ENCODE data around the gene PGA5. TPM values are rescaled to one million over a fixed set of nuclear protein-coding genes. Genes with fewer than 3 reads are reported as not detected.
"Not testable (repeated sequence)": the region's sequence is repeated elsewhere in the genome, so short reads cannot be mapped to it uniquely, and the experiment has no call there.

Gene PGA5
- polyA plus RNA-seq, 1 donor (not counting 4 experiments of a cell fraction or from before 2014, with no cell fraction given), result not detected

DNA sequence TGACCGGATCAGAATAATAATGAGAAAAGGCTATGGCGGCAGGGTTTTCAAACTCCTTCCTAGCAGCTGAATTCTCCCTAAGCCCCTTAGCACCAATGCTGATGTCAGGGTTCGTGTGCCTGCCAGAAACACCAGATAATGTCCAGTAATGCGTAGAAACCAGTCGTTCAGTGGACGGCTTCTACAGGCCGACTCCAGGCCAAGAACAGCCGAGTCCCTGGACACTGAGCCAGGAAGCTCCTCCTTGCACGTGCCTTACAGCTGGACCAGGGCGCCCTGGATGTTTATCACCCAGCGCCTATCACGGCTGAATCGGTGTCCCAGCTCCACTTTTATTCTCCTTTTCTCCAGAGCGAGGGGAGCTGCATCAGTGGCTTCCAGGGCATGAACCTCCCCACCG, 28.8 kb upstream of the PGA5 start:
- H3K36me3 ChIP-seq (ENCODE audit: control insufficient read depth in 2 of 2, extremely low read depth in 1 of 2, insufficient read depth in 2 of 2, low read length in 2 of 2); H3K9ac ChIP-seq (ENCODE audit: control insufficient read depth, extremely low read depth, insufficient read depth, low read length); DNase-seq (ENCODE audit: low read depth, low spot score); H3K4me3 ChIP-seq (ENCODE audit: control insufficient read depth in 2 of 3, extremely low read depth in 1 of 3, insufficient read depth in 2 of 3, low read depth in 1 of 3, low read length in 3 of 3); H4K20me1 ChIP-seq (ENCODE audit: control insufficient read depth, extremely low read depth, insufficient read depth, low read length); H3K9me3 ChIP-seq (ENCODE audit: control insufficient read depth, low read depth, low read length); H3K27ac ChIP-seq (ENCODE audit: control insufficient read depth, insufficient read depth, low read length); H3K9me1 ChIP-seq (ENCODE audit: control insufficient read depth, extremely low read depth, insufficient read depth, low read length); FAIRE-seq; dilution Hi-C loops (cut with MboI; ENCODE audit: extremely low pct_ligation_motif_present, low sequenced_read_pairs); H3K79me2 ChIP-seq (ENCODE audit: control insufficient read depth, insufficient read depth, low read length); H3K27me3 ChIP-seq (ENCODE audit: control insufficient read depth, extremely low read depth, insufficient read depth, low read length); H2AFZ ChIP-seq (ENCODE audit: control insufficient read depth, low read length); H3K4me1 ChIP-seq (ENCODE audit: control insufficient read depth, extremely low read depth, insufficient read depth, low read length); H3K4me2 ChIP-seq (ENCODE audit: control insufficient read depth, extremely low read depth, insufficient read depth, low read depth, low read length): not testable (repeated sequence)

DNA sequence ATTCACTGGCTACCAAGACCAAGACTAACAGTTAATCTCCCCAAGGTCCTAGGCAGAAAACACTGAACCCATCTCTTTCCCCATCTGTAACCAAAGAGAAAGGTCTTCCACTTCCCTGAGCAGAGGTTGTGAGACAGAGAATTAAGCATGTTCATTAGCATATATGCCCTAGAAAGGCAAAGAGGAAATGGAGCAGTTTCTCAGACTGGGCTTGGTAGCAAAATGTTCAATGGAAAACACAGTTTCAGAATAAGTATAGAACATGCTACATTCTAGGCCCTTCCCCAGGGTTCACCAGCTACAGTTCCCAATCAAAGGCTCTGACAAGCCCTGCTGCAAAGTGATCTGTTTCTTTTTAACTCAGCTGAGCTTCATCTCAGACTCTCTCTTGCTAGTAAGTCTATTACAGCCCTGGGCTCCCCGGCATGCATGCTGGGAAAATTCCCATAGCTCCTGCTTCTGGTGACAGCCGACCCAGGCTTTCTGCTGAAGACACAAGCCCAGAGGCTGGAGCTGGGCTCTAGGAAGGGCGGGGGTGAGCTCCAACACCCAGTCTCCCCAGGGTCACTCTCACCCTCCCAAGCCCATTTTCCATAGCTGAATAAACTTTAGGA, 27.2 kb upstream of the PGA5 start:
- H3K4me2 ChIP-seq (ENCODE audit: control insufficient read depth, extremely low read depth, insufficient read depth, low read depth, low read length); H2AFZ ChIP-seq (ENCODE audit: control insufficient read depth, low read length); dilution Hi-C loops (cut with MboI; ENCODE audit: extremely low pct_ligation_motif_present, low sequenced_read_pairs); H3K4me1 ChIP-seq (ENCODE audit: control insufficient read depth, extremely low read depth, insufficient read depth, low read length); H3K27ac ChIP-seq (ENCODE audit: control insufficient read depth, insufficient read depth, low read length); H3K9me1 ChIP-seq (ENCODE audit: control insufficient read depth, extremely low read depth, insufficient read depth, low read length); H3K79me2 ChIP-seq (ENCODE audit: control insufficient read depth, insufficient read depth, low read length); H3K9me3 ChIP-seq (ENCODE audit: control insufficient read depth, low read depth, low read length); DNase-seq (ENCODE audit: low read depth, low spot score); FAIRE-seq; H3K27me3 ChIP-seq (ENCODE audit: control insufficient read depth, extremely low read depth, insufficient read depth, low read length); H3K9ac ChIP-seq (ENCODE audit: control insufficient read depth, extremely low read depth, insufficient read depth, low read length); H3K4me3 ChIP-seq (ENCODE audit: control insufficient read depth in 2 of 3, extremely low read depth in 1 of 3, insufficient read depth in 2 of 3, low read depth in 1 of 3, low read length in 3 of 3); H4K20me1 ChIP-seq (ENCODE audit: control insufficient read depth, extremely low read depth, insufficient read depth, low read length); H3K36me3 ChIP-seq (ENCODE audit: control insufficient read depth in 2 of 2, extremely low read depth in 1 of 2, insufficient read depth in 2 of 2, low read length in 2 of 2): not testable (repeated sequence)

DNA sequence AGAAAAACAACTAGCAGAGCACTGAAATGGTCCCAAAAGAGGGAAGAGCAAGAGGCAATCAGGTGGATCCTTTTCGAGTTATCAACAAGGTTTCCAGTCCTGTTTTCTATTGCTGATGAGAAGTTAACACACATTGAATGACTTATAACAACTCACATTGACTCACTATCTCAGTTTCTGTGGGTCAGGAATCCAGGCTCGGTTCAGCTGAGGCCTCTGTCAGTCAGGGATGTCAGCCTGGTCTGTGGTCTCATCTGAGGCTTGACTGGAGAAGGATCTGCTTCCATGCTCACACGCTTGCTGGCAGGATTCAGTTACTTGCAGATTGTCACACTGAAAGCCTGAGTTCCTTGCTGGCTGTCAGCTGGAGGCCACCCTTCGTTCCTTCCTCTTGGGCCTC, 22.7 kb upstream of the PGA5 start:
- DNase-seq (ENCODE audit: low read depth, low spot score); FAIRE-seq; H3K9ac ChIP-seq (ENCODE audit: control insufficient read depth, extremely low read depth, insufficient read depth, low read length); H3K27me3 ChIP-seq (ENCODE audit: control insufficient read depth, extremely low read depth, insufficient read depth, low read length); H3K4me1 ChIP-seq (ENCODE audit: control insufficient read depth, extremely low read depth, insufficient read depth, low read length); H3K36me3 ChIP-seq (ENCODE audit: control insufficient read depth in 2 of 2, extremely low read depth in 1 of 2, insufficient read depth in 2 of 2, low read length in 2 of 2); H3K9me1 ChIP-seq (ENCODE audit: control insufficient read depth, extremely low read depth, insufficient read depth, low read length); H3K79me2 ChIP-seq (ENCODE audit: control insufficient read depth, insufficient read depth, low read length); H2AFZ ChIP-seq (ENCODE audit: control insufficient read depth, low read length); H3K4me2 ChIP-seq (ENCODE audit: control insufficient read depth, extremely low read depth, insufficient read depth, low read depth, low read length); H3K9me3 ChIP-seq (ENCODE audit: control insufficient read depth, low read depth, low read length); H3K27ac ChIP-seq (ENCODE audit: control insufficient read depth, insufficient read depth, low read length); H3K4me3 ChIP-seq (ENCODE audit: control insufficient read depth in 2 of 3, extremely low read depth in 1 of 3, insufficient read depth in 2 of 3, low read depth in 1 of 3, low read length in 3 of 3); dilution Hi-C loops (cut with MboI; ENCODE audit: extremely low pct_ligation_motif_present, low sequenced_read_pairs); H4K20me1 ChIP-seq (ENCODE audit: control insufficient read depth, extremely low read depth, insufficient read depth, low read length): not testable (repeated sequence)

DNA sequence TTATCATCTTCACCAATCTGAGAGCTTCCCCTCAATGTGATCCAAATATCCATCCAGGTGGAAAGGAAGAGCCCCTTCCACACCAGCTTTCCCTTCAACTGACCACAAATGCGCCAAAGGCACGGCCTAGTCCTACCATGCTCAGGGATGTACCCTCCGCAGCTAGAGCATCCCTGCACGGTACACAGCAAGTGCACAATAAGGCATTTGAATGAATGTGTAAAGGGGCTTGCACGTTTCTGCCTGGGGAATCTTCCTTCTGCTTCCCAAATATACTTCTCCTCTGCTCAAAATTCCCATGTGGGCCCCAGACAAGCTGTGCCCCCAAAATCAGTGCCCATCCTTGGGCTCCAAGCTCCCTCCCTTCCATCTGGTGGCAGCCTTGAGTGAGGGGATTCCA, 22.0 kb upstream of the PGA5 start:
- H3K9ac ChIP-seq (ENCODE audit: control insufficient read depth, extremely low read depth, insufficient read depth, low read length); H3K9me3 ChIP-seq (ENCODE audit: control insufficient read depth, low read depth, low read length); H3K79me2 ChIP-seq (ENCODE audit: control insufficient read depth, insufficient read depth, low read length); H3K4me1 ChIP-seq (ENCODE audit: control insufficient read depth, extremely low read depth, insufficient read depth, low read length); H3K27me3 ChIP-seq (ENCODE audit: control insufficient read depth, extremely low read depth, insufficient read depth, low read length); H2AFZ ChIP-seq (ENCODE audit: control insufficient read depth, low read length); H3K27ac ChIP-seq (ENCODE audit: control insufficient read depth, insufficient read depth, low read length); FAIRE-seq; dilution Hi-C loops (cut with MboI; ENCODE audit: extremely low pct_ligation_motif_present, low sequenced_read_pairs); H3K4me3 ChIP-seq (ENCODE audit: control insufficient read depth in 2 of 3, extremely low read depth in 1 of 3, insufficient read depth in 2 of 3, low read depth in 1 of 3, low read length in 3 of 3); DNase-seq (ENCODE audit: low read depth, low spot score); H4K20me1 ChIP-seq (ENCODE audit: control insufficient read depth, extremely low read depth, insufficient read depth, low read length); H3K36me3 ChIP-seq (ENCODE audit: control insufficient read depth in 2 of 2, extremely low read depth in 1 of 2, insufficient read depth in 2 of 2, low read length in 2 of 2); H3K4me2 ChIP-seq (ENCODE audit: control insufficient read depth, extremely low read depth, insufficient read depth, low read depth, low read length); H3K9me1 ChIP-seq (ENCODE audit: control insufficient read depth, extremely low read depth, insufficient read depth, low read length): not testable (repeated sequence)

DNA sequence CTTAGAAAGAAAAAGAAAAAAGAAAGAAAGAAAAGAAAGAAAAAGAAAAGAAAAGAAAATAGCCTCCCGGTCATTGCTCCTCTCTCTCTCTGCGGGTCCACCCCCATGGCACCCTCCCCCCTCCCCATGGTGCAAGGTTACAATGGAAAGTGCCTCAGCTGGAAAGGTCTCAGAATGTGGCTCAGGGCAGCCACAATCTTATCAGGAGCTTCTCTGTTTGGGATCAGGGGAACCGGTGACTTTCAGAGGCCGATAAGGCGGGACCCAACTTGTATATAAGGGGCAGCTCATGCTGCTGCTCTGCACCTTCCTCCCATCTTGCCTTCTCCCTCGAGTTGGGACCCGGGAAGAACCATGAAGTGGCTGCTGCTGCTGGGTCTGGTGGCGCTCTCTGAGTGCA, 18.9 kb upstream of the PGA5 start, which contains the start of gene PGA4:
Gene PGA4, plus strand, starts transcription at position 301 of the 400 bp plus-strand sequence. Its CDS starts 54 bp downstream, at position 355.
- H3K9me3 ChIP-seq (ENCODE audit: control insufficient read depth, low read depth, low read length); H3K27ac ChIP-seq (ENCODE audit: control insufficient read depth, insufficient read depth, low read length); H3K9ac ChIP-seq (ENCODE audit: control insufficient read depth, extremely low read depth, insufficient read depth, low read length); H3K27me3 ChIP-seq (ENCODE audit: control insufficient read depth, extremely low read depth, insufficient read depth, low read length); H2AFZ ChIP-seq (ENCODE audit: control insufficient read depth, low read length); H3K4me3 ChIP-seq (ENCODE audit: control insufficient read depth in 2 of 3, extremely low read depth in 1 of 3, insufficient read depth in 2 of 3, low read depth in 1 of 3, low read length in 3 of 3); H3K79me2 ChIP-seq (ENCODE audit: control insufficient read depth, insufficient read depth, low read length); H3K9me1 ChIP-seq (ENCODE audit: control insufficient read depth, extremely low read depth, insufficient read depth, low read length); H3K4me1 ChIP-seq (ENCODE audit: control insufficient read depth, extremely low read depth, insufficient read depth, low read length); H3K4me2 ChIP-seq (ENCODE audit: control insufficient read depth, extremely low read depth, insufficient read depth, low read depth, low read length); H3K36me3 ChIP-seq (ENCODE audit: control insufficient read depth in 2 of 2, extremely low read depth in 1 of 2, insufficient read depth in 2 of 2, low read length in 2 of 2); DNase-seq (ENCODE audit: low read depth, low spot score); dilution Hi-C loops (cut with MboI; ENCODE audit: extremely low pct_ligation_motif_present, low sequenced_read_pairs); FAIRE-seq; H4K20me1 ChIP-seq (ENCODE audit: control insufficient read depth, extremely low read depth, insufficient read depth, low read length): not testable (repeated sequence)
